NCI-H146 treated with DMSO at 0.1 percent for 48 hours (cell line): Measurements from ENCODE around the gene NDOR1.

Experiments used
- DNase-seq: peaks from one replicate; lab custom pipeline; 2025; ENCODE audit not compliant: unreplicated experiment; lab: John Stamatoyannopoulos, UW

Gene NDOR1

DNA sequence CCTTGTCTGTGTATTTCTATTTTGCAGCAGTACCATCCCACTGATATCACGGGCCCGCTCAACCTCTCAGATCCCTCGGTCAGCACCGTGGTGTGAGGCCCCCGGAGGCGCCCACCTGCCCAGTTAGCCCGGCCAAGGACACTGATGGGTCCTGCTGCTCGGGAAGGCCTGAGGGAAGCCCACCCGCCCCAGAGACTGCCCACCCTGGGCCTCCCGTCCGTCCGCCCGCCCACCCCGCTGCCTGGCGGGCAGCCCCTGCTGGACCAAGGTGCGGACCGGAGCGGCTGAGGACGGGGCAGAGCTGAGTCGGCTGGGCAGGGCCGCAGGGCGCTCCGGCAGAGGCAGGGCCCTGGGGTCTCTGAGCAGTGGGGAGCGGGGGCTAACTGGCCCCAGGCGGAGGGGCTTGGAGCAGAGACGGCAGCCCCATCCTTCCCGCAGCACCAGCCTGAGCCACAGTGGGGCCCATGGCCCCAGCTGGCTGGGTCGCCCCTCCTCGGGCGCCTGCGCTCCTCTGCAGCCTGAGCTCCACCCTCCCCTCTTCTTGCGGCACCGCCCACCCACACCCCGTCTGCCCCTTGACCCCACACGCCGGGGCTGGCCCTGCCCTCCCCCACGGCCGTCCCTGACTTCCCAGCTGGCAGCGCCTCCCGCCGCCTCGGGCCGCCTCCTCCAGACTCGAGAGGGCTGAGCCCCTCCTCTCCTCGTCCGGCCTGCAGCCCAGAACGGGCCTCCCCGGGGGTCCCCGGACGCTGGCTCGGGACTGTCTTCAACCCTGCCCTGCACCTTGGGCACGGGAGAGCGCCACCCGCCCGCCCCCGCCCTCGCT, 37.5 kb upstream of the NDOR1 start:
- DNase-seq = peak; percentile 29

DNA sequence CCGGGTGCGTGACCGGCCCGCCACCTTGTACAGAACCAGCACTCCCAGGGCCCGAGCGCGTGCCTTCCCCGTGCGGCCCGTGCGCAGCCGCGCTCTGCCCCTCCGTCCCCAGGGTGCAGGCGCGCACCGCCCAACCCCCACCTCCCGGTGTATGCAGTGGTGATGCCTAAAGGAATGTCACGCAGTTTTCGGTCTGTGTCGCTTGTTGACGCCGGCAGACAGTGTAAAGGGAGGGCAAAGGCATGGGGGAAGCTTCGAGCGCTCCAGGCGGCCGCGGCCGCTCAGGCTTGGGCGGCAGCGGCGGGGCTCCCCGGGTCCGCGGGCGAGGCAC, 37.0 kb upstream of the NDOR1 start:
- no peak for DNase-seq

DNA sequence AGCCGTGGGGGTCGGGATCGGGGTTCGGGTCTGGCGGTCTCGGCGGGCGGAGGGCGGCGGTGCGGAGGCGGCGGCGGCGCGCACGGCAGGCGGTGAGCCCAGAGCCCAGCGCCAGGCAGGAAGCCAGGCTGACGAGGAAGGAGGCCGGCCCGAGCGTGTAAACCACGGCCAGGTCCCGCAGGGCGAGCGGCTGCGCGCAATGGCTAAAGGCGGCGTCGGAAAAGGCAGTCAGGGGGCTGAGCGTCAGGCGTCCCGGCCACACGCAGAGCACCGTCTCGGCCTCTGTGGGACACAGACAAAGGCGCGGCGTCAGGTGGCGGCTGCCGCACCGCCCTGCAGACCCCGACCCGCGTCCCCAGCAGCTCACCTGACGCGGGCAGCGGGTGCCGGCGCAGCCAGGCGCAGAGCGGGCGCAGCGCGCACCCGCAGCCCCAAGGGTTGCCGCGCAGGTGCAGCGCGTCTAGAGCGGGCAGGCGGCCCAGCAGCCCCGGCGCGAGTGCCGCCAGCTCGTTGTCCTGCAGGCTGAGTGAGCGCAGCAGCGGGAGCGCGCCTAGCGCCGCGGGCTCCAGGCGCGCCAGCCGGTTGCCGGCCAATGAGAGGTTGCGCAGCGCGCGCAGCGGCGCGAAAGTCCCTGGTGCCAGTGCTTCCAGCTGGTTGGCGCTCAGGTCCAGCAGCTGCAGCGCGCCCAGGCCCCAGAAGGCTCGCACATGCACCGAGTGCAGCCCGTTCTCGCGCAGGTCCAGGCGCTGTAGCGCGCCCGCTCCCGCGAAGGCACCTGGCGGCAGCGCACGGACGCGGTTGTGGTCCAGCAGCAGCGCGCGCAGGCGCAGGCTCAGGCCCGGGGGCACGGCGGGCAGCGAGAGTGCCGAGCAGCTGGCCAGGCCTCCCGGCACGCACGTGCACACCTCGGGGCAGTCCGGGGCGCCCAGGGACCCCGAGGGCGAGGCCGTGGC, 36.3 kb upstream of the NDOR1 start:
- peak; percentile 63 for DNase-seq

DNA sequence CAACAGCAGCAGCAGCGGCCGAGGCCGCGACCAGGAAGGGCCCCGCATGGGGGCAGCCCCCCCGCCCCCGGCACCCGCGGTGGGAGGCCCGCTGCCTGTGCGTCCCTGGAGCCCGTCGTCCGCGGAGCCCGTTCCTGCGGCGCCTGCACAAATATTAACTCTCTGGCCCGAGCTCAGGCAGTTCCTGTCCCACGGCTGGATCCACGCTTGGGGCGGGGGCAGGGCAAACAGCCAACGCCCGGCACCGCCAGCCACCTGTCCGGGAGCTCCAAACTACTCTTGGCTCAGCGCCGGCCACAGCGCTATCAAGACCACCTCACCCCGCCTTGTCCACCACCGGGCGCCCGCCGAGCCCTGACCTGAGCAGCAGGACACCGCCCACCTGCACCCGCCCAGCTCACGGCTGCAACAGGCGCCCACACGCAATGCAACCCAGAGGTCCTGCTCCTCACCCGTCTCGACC, 35.6 kb upstream of the NDOR1 start, which contains the start of gene LRRC26:
LRRC26 (minus strand) TSS at position 156 of the 463 bp plus-strand sequence; CDS start at position 48, 108 bp downstream.
- DNase-seq = no peak

DNA sequence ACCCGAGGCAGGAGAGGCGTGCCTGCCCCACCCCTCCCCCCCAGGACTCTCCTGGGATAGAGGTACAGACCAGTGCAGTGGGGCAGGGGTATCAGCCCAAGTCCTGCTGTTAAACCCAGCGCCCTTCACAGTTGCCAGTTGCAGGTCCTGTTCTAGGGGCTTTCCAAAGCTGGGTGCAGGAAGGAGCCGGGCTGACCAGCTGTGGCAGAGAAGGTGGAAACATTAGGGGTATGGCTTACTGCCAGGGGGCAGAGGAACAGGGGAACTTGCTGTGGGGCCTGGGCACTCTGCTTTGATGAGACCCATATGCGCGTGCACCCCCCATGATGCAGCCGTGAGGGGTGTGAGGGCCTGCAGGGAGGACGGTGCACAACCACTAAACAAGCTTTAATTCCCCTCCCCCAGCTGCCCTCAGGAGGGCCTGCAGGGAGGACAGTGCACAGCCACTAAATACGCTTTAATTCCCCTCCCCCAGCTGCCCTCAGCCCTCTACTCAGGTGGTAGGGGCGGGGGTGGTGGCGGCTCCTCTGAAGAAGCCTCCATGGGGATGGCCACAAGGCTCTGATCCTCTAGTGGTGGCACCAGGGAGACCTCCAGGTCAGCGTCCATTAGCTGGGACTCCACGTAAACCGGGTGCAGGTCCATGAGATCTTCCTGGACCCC, 34.9 kb upstream of the NDOR1 start:
- no peak for DNase-seq

- DNase-seq = no peak
Observed at GRCh38 chr9:137171149-137171900, 34.2 kb upstream of the NDOR1 start.

DNA sequence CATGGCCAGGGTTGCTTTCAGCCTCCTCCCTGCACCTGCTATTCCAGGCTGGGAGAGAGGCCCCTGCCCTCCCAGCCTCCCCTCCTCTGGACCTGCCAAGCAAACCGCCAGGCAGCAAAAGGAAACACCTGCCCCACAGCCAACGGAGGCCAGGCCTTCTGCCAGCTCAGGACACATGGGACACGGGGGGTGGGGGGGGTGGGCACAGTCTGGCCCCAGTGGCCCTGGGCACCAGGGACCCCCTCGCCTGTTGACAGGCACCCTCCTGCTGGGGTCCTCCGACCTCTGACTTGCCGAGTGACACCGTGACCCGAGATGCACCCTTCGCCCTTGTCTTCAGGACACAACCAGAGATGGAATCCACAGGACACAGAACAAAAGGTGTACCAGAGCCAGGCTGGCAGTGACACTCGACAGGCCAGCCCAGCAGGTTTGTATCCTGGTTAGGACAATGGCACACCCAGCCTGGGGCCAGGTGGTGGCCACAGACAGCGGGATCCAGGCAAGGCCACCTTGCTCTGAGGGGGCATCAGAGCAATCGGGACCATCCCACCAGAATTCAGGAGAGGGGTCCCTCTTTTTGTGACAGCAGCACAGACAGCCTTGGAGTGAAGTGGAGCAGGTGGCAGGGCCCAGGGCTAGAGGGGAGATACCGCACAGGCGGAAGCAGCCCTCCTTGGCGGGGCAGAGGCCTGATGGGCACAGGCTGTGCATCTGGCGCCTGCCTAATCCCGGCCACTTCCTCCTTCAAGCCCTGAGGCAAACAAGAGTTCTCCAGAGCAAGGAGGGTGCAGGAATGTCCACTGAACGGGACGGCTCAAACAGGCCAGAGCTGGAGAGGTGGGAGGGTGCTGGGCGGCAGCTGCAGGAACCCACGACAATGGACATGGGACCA, 32.4 kb upstream of the NDOR1 start:
- DNase-seq = no peak

DNA sequence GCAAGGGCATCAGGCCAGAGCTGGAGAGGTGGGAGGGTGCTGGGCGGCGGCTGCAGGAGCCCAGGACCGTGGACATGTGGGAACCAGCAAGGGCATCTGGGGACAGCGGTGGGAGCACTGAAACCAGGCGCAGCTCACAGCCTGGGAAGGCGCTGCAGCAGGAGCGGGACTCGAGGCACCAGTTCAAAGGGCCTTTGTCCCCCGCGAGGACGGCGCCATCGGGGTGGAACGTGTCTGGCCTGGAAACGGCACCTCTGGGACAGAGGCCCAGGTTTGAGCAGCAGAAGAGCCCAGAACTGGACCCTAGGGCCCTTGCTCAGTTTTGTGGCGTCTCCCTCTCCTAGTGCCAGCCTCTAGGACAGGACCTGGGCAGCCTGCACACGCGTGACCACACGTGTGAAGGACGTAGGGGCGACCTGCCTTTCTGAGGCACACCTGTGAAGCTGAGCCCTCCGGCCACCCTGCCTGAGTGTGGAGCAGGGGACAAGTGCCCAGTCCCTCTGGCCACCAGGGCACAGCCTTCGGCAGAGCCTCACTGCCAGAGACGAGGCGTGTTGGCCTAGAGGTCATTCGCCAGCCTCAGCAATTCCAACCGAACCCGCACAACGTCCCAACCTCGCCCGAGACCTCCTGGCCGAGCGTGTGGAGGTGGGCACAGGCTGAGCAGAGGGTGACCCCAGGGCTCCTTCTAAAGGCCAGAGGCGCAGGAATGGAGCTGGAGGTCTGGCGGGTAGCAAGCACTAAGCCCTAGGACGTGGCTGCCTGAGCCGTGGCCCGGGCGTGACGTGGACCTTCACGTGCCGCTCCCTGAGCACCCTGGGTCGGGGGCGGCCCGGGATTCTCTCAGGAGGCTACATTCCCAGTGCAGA, 31.5 kb upstream of the NDOR1 start:
- no peak for DNase-seq

DNA sequence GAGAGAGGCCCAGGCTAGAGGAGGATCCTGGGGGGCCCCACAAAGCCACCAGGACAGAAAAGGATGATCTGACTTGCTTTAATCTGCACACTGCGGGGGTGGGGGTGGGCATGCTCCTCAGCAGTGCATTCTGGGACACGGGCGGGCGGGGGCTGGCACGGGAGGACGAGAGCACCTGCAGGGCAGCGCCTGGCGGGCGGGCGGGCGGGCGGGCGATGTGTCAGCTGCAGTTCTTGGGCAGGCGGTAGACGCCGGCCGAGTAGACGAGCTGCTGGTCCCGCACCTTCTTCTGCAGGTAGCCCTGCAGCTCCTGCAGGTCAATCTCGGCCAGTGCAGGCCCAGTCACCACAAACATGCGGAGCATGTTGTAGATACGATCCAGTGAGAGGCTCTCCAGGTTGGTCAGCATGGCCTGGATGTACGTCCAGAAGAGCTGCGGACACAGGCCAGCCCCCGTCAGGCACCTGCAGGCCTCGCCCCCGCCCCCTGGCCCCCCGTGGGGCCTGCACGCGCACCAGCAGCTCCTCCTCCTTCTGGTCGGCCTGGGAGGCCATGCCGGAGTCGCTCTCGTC, 30.7 kb upstream of the NDOR1 start:
- DNase-seq = peak; percentile 39

GRCh38 chr9:137175345-137175961, 30.0 kb upstream of the NDOR1 start:
- no peak for DNase-seq

GRCh38 chr9:137176302-137177182, 29.0 kb upstream of the NDOR1 start:
- peak; percentile 31 for DNase-seq

- no peak for DNase-seq
Observed at GRCh38 chr9:137178201-137178938, 27.1 kb upstream of the NDOR1 start.

- no peak for DNase-seq
Observed at GRCh38 chr9:137178939-137179630, 26.4 kb upstream of the NDOR1 start.

DNA sequence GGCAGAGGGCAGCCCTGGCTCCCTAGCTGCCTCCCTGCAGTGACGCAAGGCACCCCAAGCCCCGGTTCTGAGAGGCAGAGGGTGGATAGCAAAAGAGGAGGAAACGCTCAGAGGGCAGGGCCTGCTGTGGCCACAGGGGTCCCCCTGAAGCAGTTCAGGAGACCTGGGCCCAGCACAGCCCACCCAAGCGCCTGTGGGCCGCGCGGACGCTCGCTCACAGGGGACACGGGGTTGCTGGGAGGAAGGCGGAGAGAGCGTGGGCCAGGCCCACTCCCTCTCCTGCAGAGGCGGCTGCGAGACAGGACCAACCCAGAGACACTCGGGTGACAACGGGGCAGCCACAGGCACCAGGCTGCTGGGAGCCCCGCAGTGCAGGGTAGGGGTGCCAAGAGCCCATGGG, 25.7 kb upstream of the NDOR1 start:
- no peak for DNase-seq

DNA sequence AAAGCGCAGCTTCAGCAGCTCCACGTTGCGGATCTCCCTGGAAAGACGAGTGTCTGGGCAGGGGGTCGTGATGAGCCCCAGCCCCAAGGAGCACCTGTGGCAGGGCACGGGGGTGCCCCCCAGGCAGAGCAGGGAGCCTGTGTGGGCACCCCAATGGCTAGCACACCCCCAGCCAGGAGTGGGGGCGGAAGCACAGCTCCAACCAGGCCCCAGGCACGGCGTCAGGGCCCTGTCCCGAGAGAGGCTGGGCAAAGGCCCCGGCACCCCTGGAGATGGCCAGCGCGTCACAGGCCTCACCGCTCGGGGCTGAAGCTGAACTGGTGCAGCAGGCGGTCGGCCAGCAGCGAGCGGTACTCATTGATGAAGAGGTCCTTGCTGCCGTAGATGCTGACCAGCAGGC, 25.0 kb upstream of the NDOR1 start:
- DNase-seq = no peak

DNA sequence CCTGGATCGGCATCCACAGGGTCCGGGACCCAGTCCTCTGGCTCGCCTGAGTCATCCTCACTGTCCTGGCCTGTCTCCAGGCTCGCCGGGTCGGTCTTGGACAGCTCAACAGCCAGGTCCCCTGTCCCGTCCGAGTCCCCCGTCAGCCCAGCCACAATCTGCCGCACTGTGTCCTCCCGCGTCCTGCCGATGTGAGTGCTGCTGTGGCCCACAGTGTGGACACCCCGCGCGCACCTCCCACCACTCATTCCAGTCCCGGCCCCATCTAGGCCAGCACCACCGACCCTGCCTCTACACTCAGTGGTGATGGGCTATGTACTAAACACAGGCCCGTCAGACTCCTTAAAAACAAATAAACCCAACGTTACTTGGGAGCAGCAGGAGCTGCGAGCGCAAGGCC, 23.8 kb upstream of the NDOR1 start:
- no peak for DNase-seq
